Gastrocnemius medialis (tissue), 4 donors: Measurements from ENCODE around the gene EFNA5.

Experiments
- CTCF ChIP-seq, 5 experiments: fragments of 450-650 bp in 3 of 5; fragments of 200-600 bp in 2 of 5; sonication (generic) in 2 of 5; IDR thresholded peaks in 4 of 5; conservative IDR thresholded peaks in 1 of 5; 1 replicate in 4 of 5; 2 replicates in 1 of 5; pipeline ENCODE4 v1.5.1; 2016 to 2019; ENCODE audit warnings: antibody characterized with exemption in 5 of 5, mild to moderate bottlenecking in 3 of 5, moderate library complexity in 3 of 5
- POLR2A ChIP-seq, 2 donors: fragments of 450-650 bp; IDR thresholded peaks; one replicate each; pipeline ENCODE4 v1.6.1; 2017; ENCODE audit warnings: antibody characterized with exemption in 2 of 2, mild to moderate bottlenecking in 2 of 2, moderate library complexity in 2 of 2

- TF ChIP-seq CTCF (IDR thresholded peaks at IDR 0.05 in 4 of 5, conservative IDR thresholded peaks at IDR 0.05 in 1 of 5) = no peak
- no peak for TF ChIP-seq POLR2A (IDR thresholded peaks at IDR 0.05)
Measured at GRCh38 chr5:107522456-107522855, 148.3 kb downstream of the EFNA5 start.
